Lung (tissue), 12 donors: ENCODE data around the gene ASIC2. TPM values are rescaled to one million over a fixed set of nuclear protein-coding genes. Genes with fewer than 3 reads are reported as not detected.

Experiments used
- ATAC-seq: fragments of 200-7000 bp; cut with Tn5 transposase; one replicate; pipeline ENCODE4 v1.9.1; 2020; ENCODE audit warnings: moderate number of reproducible peaks; ENCODE audit not compliant: insufficient read depth, low FRiP score
- DNase-seq, 3 donors: peaks; one replicate each; pipeline ENCODE4 v3.0.0-alpha.2; 2013 to 2017
- H3K27ac ChIP-seq, 2 donors: one replicate each; pipeline ENCODE4 v1.5.1; 2013; ENCODE audit warnings: mild to moderate bottlenecking in 2 of 2, moderate library complexity in 2 of 2, control low read depth in 1 of 2, inconsistent platforms in 1 of 2, low read depth in 1 of 2, low read length in 1 of 2
- H3K27me3 ChIP-seq, 3 donors: one replicate each; pipeline ENCODE4 v1.5.1; 2013; ENCODE audit warnings: low read length in 2 of 3; ENCODE audit not compliant: control insufficient read depth in 3 of 3, insufficient read depth in 3 of 3
- H3K36me3 ChIP-seq, 4 donors: one replicate each; pipeline ENCODE4 v1.5.1; 2013; ENCODE audit warnings: low read length in 4 of 4, mild to moderate bottlenecking in 1 of 4, moderate library complexity in 1 of 4; ENCODE audit not compliant: control insufficient read depth in 4 of 4, insufficient read depth in 4 of 4
- H3K4me1 ChIP-seq, 5 donors: one replicate each; pipeline ENCODE4 v1.5.1; 2013; ENCODE audit warnings: low read length in 5 of 5, mild to moderate bottlenecking in 2 of 5, moderate library complexity in 1 of 5; ENCODE audit not compliant: control insufficient read depth in 5 of 5, insufficient read depth in 5 of 5
- H3K4me3 ChIP-seq: one replicate; pipeline ENCODE4 v1.5.1; 2013; ENCODE audit warnings: mild to moderate bottlenecking, control low read depth, moderate library complexity
- H3K9ac ChIP-seq, 2 donors: one replicate each; pipeline ENCODE4 v1.5.1; 2013; ENCODE audit warnings: low read length in 2 of 2, control low read depth in 1 of 2; ENCODE audit not compliant: insufficient read depth in 1 of 2
- H3K9me3 ChIP-seq, 4 donors: one replicate each; pipeline ENCODE4 v1.5.1; 2013; ENCODE audit warnings: low read length in 3 of 4, mild to moderate bottlenecking in 1 of 4, moderate library complexity in 1 of 4; ENCODE audit not compliant: control insufficient read depth in 4 of 4, insufficient read depth in 3 of 4
- CTCF ChIP-seq: IDR thresholded peaks from 2 replicates; pipeline ENCODE4 v1.5.1; 2012; ENCODE audit warnings: mild to moderate bottlenecking; ENCODE audit errors: control extremely low read depth, extremely low read depth
- WGBS, 2 donors: extraction: QIAGEN DNeasy Blood & Tissue Kit; methylation state at CpG; one replicate each; pipeline ENCODE4 v1.1.7; 2013; 5-methylcytosine and 5-hydroxymethylcytosine counted together
- polyA plus RNA-seq, 2 donors: library from polyadenylated mRNA; stranded (reverse); fragments of 200-250 nt; gene quantifications; one replicate each; pipeline ENCODE4 v1.2.1, GENCODE V29; 2013
- total RNA-seq, 2 donors: library from RNA; depleted of rRNA in 1 of 2; stranded (reverse); fragments of >200 nt in 1 of 2; gene quantifications; one replicate each; pipeline ENCODE4 v1.2.1, GENCODE V29; 2014 to 2021
- donor health status: control.
- donor health status: control.
- donor health status: Bipolar disorder and iron deficiency.
- donor health status: healthy.
- donor health status: DM: yes; HTN: yes; CAD: no.

Gene ASIC2
- total and polyA plus RNA-seq, 4 donors, result 0.03 to 0.28 (median 0.14) TPM; not detected in 1

DNA sequence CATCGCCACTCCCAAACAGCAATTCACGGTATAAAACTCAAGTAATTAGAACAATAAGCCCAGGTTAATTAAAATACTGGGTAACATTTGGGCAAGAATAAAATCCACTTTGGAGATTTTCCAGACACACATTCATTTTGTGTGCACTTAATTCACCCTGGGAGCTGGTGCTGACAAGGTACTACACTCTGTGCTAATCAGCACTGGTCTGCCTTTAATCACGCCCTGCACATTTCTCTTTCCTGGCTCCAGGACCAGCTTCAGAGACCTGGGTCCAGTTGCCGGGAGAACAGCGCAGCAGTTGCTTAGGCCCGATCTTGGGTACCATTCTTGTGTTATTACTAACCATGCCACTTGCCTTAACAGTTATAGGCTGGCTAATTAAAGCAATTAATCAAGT lies 23.7 kb upstream of the ASIC2 start:
- Histone ChIP-seq H3K4me3 (no peak overlapping the region), H3K9me3 (no peaks in the 10 kb centered on the region), H3K27me3 (peaks cover 0 to 20% (median 0%) of the 10 kb centered on the region in 3 donors), H3K9ac (no peak overlapping the region), H3K4me1 (no peaks in the 10 kb centered on the region), H3K36me3 (no peaks in the 10 kb centered on the region), H3K27ac (no peak overlapping the region)
- no peak for ATAC-seq
- no peak for DNase-seq
- 92% methylated on average over 6 of the region's 6 CpGs for WGBS, 2 donors
- TF ChIP-seq CTCF, result no peak

- Histone ChIP-seq H3K4me3 (no peak overlapping the region), H3K27me3 (peaks cover 0 to 23% (median 0%) of the 10 kb centered on the region in 3 donors), H3K36me3 (no peaks in the 10 kb centered on the region), H3K4me1 (no peaks in the 10 kb centered on the region), H3K9ac (no peak overlapping the region), H3K27ac (no peak overlapping the region), H3K9me3 (peaks cover 0 to 2% (median 0%) of the 10 kb centered on the region in 4 donors)
- WGBS, 2 donors, result 42 to 64% methylated on average over 2 of the region's 2 CpGs
- ATAC-seq, result no peak
- TF ChIP-seq CTCF, result no peak
- no peak for DNase-seq
Measured at GRCh38 chr17:33310296-33310695, 17.2 kb upstream of the ASIC2 start.

- no peak overlapping the region for H3K4me3 ChIP-seq
- DNase-seq (no peak), ATAC-seq (no peak)
- 51 to 73% methylated on average over 5 of the region's 5 CpGs for WGBS, 2 donors
- peaks cover 0 to 18% (median 9%) of the 10 kb centered on the region in 3 donors for H3K27me3 ChIP-seq
- TF ChIP-seq CTCF, result no peak
- no peaks in the 10 kb centered on the region for H3K36me3 ChIP-seq
- H3K27ac ChIP-seq, result no peak overlapping the region
- peaks cover 0 to 3% (median 1%) of the 10 kb centered on the region in 4 donors for H3K9me3 ChIP-seq
- no peaks in the 10 kb centered on the region for H3K4me1 ChIP-seq
- no peak overlapping the region for H3K9ac ChIP-seq
Measured at GRCh38 chr17:33303254-33303653, 10.2 kb upstream of the ASIC2 start.

DNA sequence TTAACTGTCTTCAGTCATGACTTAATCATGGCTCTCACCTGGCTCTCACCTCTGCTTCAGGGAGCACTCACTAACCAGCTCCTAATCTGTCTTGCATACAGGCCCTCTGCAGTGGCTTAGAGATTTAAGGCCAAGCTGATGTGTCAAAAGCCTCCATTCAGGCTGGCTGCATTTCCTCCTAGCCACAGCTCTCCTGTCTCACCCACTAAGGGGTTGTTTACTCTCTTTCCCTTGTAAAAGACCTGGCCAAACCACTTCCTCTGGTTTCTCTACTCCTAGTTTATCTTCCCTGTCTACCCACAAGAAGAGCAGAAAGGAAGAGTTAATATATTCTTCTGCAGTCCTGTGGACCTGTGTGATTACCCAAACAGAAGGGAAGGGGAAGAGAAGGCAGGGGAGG lies 9.3 kb upstream of the ASIC2 start:
- Histone ChIP-seq H3K27me3 (peaks cover 0 to 18% (median 9%) of the 10 kb centered on the region in 3 donors), H3K9ac (no peak overlapping the region), H3K36me3 (no peaks in the 10 kb centered on the region), H3K9me3 (peaks cover 0 to 3% (median 1%) of the 10 kb centered on the region in 4 donors), H3K27ac (no peak overlapping the region), H3K4me3 (no peak overlapping the region), H3K4me1 (no peaks in the 10 kb centered on the region)
- DNase-seq (no peak), ATAC-seq (no peak)
- no peak for TF ChIP-seq CTCF
